Activated CD4-positive, alpha-beta T cell treated with anti-CD3 and anti-CD28 coated beads, Interleukin-2, amount 10 ng/mL, durations not matched to agents 7 days and 5 days (primary cell): ENCODE measurements around the gene GDNF. TPM values are rescaled to one million over a fixed set of nuclear protein-coding genes. Genes with fewer than 3 reads are reported as not detected.

Experiments
- CTCF ChIA-PET: fragments of 350-600 bp; sonication (Branson Sonifier 250); formaldehyde crosslinking; loops from one replicate; lab custom pipeline; 2021; ENCODE audit warnings: antibody characterized with exemption; lab: Charles Lee
- POLR2A ChIA-PET: fragments of 350-600 bp; sonication (Branson Sonifier 250); formaldehyde crosslinking; loops from one replicate; lab custom pipeline; 2021; ENCODE audit warnings: antibody characterized with exemption; lab: Charles Lee
- DNase-seq: peaks from one replicate; pipeline ENCODE4 v3.0.0-alpha.2; 2020
- H3K27ac Mint-ChIP-seq: one replicate; pipeline ENCODE4 v1.8.0; 2021; ENCODE audit warnings: mild to moderate bottlenecking, moderate library complexity, mixed read lengths
- H3K27me3 Mint-ChIP-seq: one replicate; pipeline ENCODE4 v1.8.0; 2021; ENCODE audit warnings: mixed read lengths
- H3K36me3 Mint-ChIP-seq: one replicate; pipeline ENCODE4 v1.8.0; 2021; ENCODE audit warnings: low read depth, mixed read lengths
- H3K4me1 Mint-ChIP-seq: one replicate; pipeline ENCODE4 v1.8.0; 2021; ENCODE audit warnings: mixed read lengths
- H3K4me3 Mint-ChIP-seq: one replicate; pipeline ENCODE4 v1.8.0; 2021; ENCODE audit warnings: mild to moderate bottlenecking, moderate library complexity, mixed read lengths
- H3K9me3 Mint-ChIP-seq: one replicate; pipeline ENCODE4 v1.8.0; 2021; ENCODE audit warnings: mixed read lengths
- total RNA-seq, 2 experiments: library from RNA; stranded (reverse); gene quantifications; one replicate each; pipeline ENCODE4 v1.2.3, GENCODE V29; 2021

Gene GDNF
- total RNA-seq, 2 experiments from 2014 or later: not detected

- Mint-ChIP-seq H3K27ac (no peak overlapping the region), H3K4me1 (no peaks in the 10 kb centered on the region), H3K36me3 (no peaks in the 10 kb centered on the region), H3K9me3 (peaks cover 2% of the 10 kb centered on the region), H3K4me3 (no peak overlapping the region), H3K27me3 (no peaks in the 10 kb centered on the region)
- ChIA-PET POLR2A (no interaction called here), CTCF (interaction anchor here (0.9 kb wide), 1 partner anchor 9 kb away, joined by 3 read pairs; no protein-coding TSS in a partner anchor)
- DNase-seq: no peak
Measured at GRCh38 chr5:37767961-37768360, 71.9 kb downstream of the GDNF start.

DNA sequence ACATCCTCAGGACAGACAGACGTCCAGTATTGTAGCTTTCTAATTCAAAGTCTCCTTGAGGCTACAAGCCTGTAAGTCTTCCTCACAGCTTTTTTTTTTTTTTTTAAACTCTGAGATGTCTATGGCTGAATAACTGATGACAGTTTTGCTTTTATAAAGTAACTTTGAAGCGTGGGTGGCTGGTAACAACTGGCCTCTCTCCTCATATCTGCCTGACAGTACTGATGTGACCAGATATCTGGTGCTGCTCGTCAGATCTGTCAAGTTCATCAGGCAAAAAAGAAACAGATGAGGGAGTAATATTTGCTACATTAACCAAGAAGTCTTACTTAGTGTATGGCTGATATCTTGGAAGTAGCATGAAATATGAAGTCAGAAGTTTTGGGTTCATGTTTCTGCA is 72.6 kb downstream of the GDNF start:
- Mint-ChIP-seq H3K36me3 (no peaks in the 10 kb centered on the region), H3K4me3 (no peak overlapping the region), H3K27ac (no peak overlapping the region), H3K27me3 (no peaks in the 10 kb centered on the region), H3K9me3 (peaks cover 2% of the 10 kb centered on the region), H3K4me1 (no peaks in the 10 kb centered on the region)
- no peak for DNase-seq
- CTCF ChIA-PET: interaction anchor here (0.6 kb wide), 1 partner anchor 1072 kb away, joined by 3 read pairs; no protein-coding TSS in a partner anchor
- POLR2A ChIA-PET: no interaction called here
